Measurements from ENCODE around the gene ZC3H7B. TPM values are rescaled to one million over a fixed set of nuclear protein-coding genes. Genes with fewer than 3 reads are reported as not detected.

Gene ZC3H7B
- polyA plus RNA-seq, 3 donors: 0.31 to 15.7 (median 0.49) TPM

GRCh38 chr22:41362615-41363014 lies 61.3 kb downstream of the ZC3H7B start:
- no peaks in the 10 kb centered on the region for H3K27me3 ChIP-seq (ENCODE audit: control insufficient read depth in 2 of 2, insufficient read depth in 2 of 2, low read length in 2 of 2)

DNA sequence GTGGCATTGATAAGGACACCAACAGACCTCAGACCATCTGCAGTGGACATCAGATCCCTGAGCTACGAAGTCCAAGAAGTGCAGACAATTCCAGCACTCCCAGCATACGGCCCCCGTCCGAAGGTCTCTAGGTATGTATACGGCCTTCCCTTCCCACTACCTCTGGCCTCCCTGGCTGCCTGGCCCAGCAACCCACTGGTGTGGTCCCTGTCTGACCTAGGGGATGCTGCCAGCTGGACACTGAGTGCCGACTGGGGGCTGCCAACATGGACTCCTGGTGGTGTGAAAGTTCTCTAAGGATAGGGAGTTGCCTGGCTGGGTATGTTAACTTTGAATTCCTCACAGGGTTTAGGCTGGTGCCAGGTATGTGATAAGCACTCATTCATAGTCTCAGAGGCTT lies 62.9 kb downstream of the ZC3H7B start:
- TF ChIP-seq CTCF (IDR thresholded peaks at IDR 0.05): no peak
- no peak overlapping the region for H3K27ac Mint-ChIP-seq
- no peak overlapping the region for H3K4me3 Mint-ChIP-seq
- Histone ChIP-seq H3K27me3 (ENCODE audit: control insufficient read depth in 2 of 2, insufficient read depth in 2 of 2, low read length in 2 of 2) (no peaks in the 10 kb centered on the region), H3K4me1 (ENCODE audit: control insufficient read depth in 1 of 2, insufficient read depth in 2 of 2, low read length in 2 of 2) (peaks cover 11 to 13% of the 10 kb centered on the region in 2 donors), H3K4me3 (replicated peaks in 1 of 3; ENCODE audit: low read depth in 2 of 3, low read length in 3 of 3) (no peak overlapping the region), H3K9ac (ENCODE audit: insufficient read depth, low read length, poor library complexity, severe bottlenecking) (no peak overlapping the region), H3K9me3 (replicated peaks in 1 of 2; ENCODE audit: control insufficient read depth in 1 of 2, insufficient read depth in 1 of 2, low read length in 2 of 2) (no peaks in the 10 kb centered on the region), H3K79me2 (ENCODE audit: insufficient read depth, low read length) (no peaks in the 10 kb centered on the region), H3K4me2 (replicated peaks; ENCODE audit: extremely low read depth, low read length, poor library complexity, severe bottlenecking) (no peak overlapping the region), H3K36me3 (replicated peaks in 1 of 2; ENCODE audit: control insufficient read depth in 1 of 2, insufficient read depth in 2 of 2, low read length in 2 of 2) (no peaks in the 10 kb centered on the region), H4K20me1 (ENCODE audit: insufficient read depth, low read length) (no peaks in the 10 kb centered on the region), H3K27ac (ENCODE audit: low read depth in 1 of 2, low read length in 2 of 2) (no peak overlapping the region), H2AFZ (ENCODE audit: insufficient read depth, low read depth, low read length, poor library complexity, severe bottlenecking) (no peak overlapping the region)
- peaks cover 1 to 6% (median 2%) of the 10 kb centered on the region in 3 donors for H3K27me3 Mint-ChIP-seq (ENCODE audit: low read depth in 3 of 3)
- peaks cover 0 to 3% (median 0%) of the 10 kb centered on the region in 7 donors for H3K9me3 Mint-ChIP-seq
- intact Hi-C loops (cut with micrococcal nuclease): no loop called here
- H3K36me3 Mint-ChIP-seq: peaks cover 1 to 4% of the 10 kb centered on the region in 2 donors
- peaks cover 15% of the 10 kb centered on the region for H3K4me1 Mint-ChIP-seq
- DNase-seq: no peak
- 95% methylated on average over 4 of the region's 6 CpGs for WGBS (ENCODE audit: insufficient coverage)

More at GRCh38 chr22:41362615-41363014, 61.3 kb downstream of the ZC3H7B start:
- Histone ChIP-seq H3K4me2 (replicated peaks; ENCODE audit: extremely low read depth, low read length, poor library complexity, severe bottlenecking) (no peak overlapping the region), H3K9me3 (replicated peaks in 1 of 2; ENCODE audit: control insufficient read depth in 1 of 2, insufficient read depth in 1 of 2, low read length in 2 of 2) (no peaks in the 10 kb centered on the region), H3K36me3 (replicated peaks in 1 of 2; ENCODE audit: control insufficient read depth in 1 of 2, insufficient read depth in 2 of 2, low read length in 2 of 2) (peaks cover 8 to 13% of the 10 kb centered on the region in 2 donors), H2AFZ (ENCODE audit: insufficient read depth, low read depth, low read length, poor library complexity, severe bottlenecking) (no peak overlapping the region), H3K4me3 (replicated peaks in 1 of 3; ENCODE audit: low read depth in 2 of 3, low read length in 3 of 3) (no peak overlapping the region), H3K4me1 (ENCODE audit: control insufficient read depth in 1 of 2, insufficient read depth in 2 of 2, low read length in 2 of 2) (peaks cover 11 to 13% of the 10 kb centered on the region in 2 donors), H3K27ac (ENCODE audit: low read depth in 1 of 2, low read length in 2 of 2) (no peak overlapping the region), H4K20me1 (ENCODE audit: insufficient read depth, low read length) (no peaks in the 10 kb centered on the region), H3K9ac (ENCODE audit: insufficient read depth, low read length, poor library complexity, severe bottlenecking) (no peak overlapping the region), H3K79me2 (ENCODE audit: insufficient read depth, low read length) (no peaks in the 10 kb centered on the region)
- Mint-ChIP-seq H3K4me1 (peaks cover 11% of the 10 kb centered on the region), H3K27ac (no peak overlapping the region), H3K9me3 (peaks cover 0 to 3% (median 0%) of the 10 kb centered on the region in 7 donors), H3K27me3 (ENCODE audit: low read depth in 3 of 3) (peaks cover 1 to 7% (median 2%) of the 10 kb centered on the region in 3 donors), H3K36me3 (peaks cover 2 to 17% of the 10 kb centered on the region in 2 donors), H3K4me3 (no peak overlapping the region)
- intact Hi-C loops (cut with micrococcal nuclease): no loop called here
- TF ChIP-seq CTCF (IDR thresholded peaks at IDR 0.05): no peak
- DNase-seq: no peak
- WGBS (ENCODE audit: insufficient coverage): 100% methylated on average over 2 of the region's 5 CpGs

Measured in CD14-positive monocyte (primary cell).